SHP77 treated with DMSO at 0.1 percent for 48 hours (cell line): ENCODE data around the gene GPBAR1.

Experiments used
- DNase-seq: peaks from one replicate; lab custom pipeline; 2025; lab: John Stamatoyannopoulos, UW

GPBAR1 gene, protein sequence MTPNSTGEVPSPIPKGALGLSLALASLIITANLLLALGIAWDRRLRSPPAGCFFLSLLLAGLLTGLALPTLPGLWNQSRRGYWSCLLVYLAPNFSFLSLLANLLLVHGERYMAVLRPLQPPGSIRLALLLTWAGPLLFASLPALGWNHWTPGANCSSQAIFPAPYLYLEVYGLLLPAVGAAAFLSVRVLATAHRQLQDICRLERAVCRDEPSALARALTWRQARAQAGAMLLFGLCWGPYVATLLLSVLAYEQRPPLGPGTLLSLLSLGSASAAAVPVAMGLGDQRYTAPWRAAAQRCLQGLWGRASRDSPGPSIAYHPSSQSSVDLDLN

DNA sequence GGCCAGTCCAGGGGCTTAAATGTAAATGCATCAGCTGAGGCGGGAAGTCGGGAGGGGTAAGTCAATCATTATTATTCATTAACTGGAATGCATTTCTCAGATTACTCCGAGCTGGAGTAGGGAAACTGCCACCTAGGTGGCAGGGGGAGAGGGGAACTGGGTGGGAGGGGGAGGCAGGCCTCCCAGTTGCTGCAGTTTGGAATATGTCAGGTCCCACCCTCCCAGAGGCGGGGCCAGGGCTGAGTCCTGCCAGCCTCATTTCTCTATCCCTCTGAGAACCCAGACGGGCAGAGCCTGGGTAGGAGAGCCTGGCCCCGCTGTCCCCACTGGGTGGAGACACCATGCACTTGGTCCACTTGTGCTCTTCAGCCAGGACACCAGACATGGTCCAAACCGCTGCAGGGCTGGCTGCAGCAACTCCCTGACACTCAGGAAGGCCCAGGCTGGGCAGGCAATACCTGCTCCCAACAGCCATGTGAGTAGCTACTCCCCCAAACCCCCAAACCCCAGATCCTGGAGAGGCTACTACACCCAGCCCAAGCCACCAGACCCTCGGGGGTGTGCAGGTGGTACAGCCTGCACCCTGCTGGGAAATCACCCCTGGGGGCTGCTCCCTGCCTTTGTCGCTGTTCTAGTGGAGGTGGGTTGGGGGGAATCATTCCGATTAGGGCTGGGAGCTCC, at the start of gene GPBAR1:
Gene GPBAR1 (plus strand): TSS at position 274 of the 681 bp plus-strand sequence. CDS start 1,710 bp downstream, outside the sequence.
- no peak for DNase-seq

DNA sequence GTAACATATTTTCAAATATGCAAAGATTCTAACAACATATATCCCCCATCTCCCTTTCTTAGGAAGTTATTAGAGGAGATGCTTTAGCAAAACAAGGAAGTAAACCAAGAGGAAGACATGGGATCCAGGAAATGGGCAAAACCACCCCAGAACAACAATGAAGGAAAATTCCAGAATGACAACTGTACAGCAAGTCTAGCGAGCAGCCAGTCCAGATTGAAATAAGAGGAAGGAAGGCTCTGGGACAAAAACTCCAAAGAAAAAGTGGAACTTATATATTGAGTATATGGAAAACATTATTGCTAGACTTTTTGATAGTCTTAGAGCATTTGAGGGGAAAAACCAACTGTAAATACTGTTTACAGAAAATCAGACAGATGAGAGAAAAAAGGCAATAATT, 46.7 kb upstream of the GPBAR1 start:
- no peak for DNase-seq

DNA sequence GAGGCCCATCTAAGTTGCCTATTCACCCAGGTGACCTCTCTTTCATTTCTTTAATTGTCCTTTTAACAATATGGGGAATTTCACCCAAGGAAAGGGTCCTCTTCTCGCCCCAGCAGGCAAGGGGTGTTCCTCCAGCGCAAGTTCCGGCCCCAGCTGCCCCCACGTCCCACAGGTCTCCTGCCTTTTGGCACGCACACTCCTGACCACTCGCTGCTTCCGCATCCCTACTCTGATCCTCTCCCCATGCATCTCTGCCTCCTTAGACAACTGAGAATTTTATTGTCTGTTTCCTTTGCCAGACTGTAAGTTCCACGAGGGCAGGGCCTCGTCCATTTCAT, 44.5 kb upstream of the GPBAR1 start:
- no peak for DNase-seq

GRCh38 chr2:218216674-218217359, 44.0 kb upstream of the GPBAR1 start, which contains the start of gene ARPC2:
TSS of gene ARPC2 (plus strand) at chr2:218217189. CDS start at chr2:218217471, 282 bp downstream.
- peak; percentile 54 for DNase-seq

GRCh38 chr2:218217360-218218267, 43.2 kb upstream of the GPBAR1 start:
- DNase-seq = no peak

GRCh38 chr2:218218268-218219185, 42.3 kb upstream of the GPBAR1 start:
- DNase-seq = no peak

DNA sequence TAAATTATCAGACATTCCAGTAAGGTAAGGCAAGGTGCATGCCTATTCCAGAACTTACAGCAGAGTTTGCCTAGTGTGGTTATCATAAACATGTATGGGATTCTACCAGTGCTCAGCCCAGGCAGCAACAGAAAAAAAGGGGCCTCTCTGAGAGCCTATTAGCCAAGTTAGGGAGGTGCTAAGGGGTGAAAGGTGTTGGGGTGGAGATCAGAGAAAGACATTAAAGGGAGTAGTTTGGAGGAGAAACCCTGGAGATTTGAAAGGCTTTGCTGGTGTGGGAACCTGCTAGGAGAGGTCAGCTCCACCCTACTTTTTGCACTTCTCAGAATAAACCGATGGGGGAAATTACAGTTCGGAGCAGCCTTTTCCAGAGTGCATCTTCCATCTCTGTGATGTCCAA, 40.9 kb upstream of the GPBAR1 start:
- DNase-seq = no peak

DNA sequence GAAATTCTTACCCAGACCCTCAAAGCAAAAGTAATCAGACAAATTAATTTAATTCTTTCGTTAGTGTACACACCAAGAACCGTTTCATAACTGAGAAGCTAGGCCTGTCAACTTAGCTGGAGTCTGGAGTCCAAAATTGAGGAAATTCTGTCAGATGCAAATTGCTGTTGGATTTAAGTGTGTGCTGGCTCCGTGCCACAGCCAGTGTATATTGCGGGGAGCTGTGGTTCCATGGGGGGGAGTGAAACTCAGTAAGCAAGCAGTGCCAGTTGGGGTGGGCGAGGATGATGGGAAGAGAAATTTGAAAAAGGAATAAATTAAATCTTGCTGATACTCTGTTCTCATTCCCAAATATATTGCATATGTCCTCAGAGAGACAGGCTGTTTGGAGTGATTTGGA, 39.8 kb upstream of the GPBAR1 start:
- no peak for DNase-seq

GRCh38 chr2:218223046-218223445, 37.8 kb upstream of the GPBAR1 start:
- no peak for DNase-seq

DNA sequence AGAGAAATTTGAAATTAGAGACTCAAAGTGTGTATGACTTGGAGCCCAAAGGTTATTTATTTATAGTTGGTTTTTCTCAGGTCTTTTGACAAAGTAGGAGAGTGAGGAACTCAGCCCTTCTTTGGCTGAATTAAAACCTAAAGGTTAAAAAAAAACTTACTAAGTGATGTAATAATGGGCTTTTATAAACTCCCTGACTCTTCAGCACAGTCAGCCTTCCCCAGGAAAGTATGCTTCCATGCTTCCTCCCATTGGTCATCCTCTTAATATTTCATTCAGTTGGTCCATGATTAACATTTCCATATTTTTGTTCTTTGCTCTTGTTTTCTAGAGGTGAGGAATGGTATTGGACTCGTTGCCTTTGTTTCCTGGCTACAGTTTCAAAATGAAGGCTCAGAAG, 36.6 kb upstream of the GPBAR1 start:
- no peak for DNase-seq

GRCh38 chr2:218226903-218227302, 33.9 kb upstream of the GPBAR1 start:
- DNase-seq = no peak

GRCh38 chr2:218228366-218229090, 32.3 kb upstream of the GPBAR1 start:
- no peak for DNase-seq

DNA sequence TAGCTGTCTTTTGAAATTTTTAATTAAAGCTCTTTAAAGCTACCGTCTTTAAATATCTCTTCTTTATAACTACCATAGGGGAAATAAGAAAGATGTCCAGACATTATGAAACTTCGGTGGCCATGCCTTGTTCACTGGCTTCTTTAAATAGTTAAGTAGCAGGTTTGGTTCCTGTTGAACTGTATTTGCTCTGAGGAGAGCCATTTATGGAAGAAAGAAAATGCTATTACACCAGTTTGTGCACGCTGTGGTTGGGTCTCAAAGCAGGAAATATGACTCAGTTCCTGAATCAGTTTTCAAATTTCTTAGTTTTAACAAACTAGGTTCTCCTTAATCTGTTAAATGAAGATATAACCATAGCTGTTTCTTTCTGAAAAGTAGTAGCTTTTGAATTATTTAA, 31.6 kb upstream of the GPBAR1 start:
- no peak for DNase-seq

GRCh38 chr2:218229851-218230250, 31.0 kb upstream of the GPBAR1 start:
- DNase-seq = no peak

DNA sequence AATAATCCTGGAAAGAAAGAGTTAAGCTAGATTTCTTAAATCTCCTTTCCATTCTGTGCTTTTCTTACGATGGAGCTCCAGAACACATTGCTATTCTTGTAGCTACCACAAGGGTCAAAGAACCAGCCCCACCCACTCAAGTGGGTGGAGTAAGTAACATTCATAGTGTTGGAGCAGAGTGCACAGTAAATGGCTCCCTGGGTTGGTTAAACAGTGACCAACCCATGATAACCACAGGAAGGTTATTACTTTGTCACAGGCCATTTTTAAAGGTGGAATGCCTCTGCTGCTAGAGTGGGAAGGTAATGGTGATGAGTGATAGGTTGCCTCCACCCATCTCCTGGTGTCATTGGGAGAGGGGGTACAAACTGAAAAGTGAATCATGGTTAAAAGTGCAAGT, 29.9 kb upstream of the GPBAR1 start:
- DNase-seq = no peak

- no peak for DNase-seq
Observed at GRCh38 chr2:218233543-218233942, 27.3 kb upstream of the GPBAR1 start.

- DNase-seq = no peak
Observed at GRCh38 chr2:218234521-218234920, 26.3 kb upstream of the GPBAR1 start.

GRCh38 chr2:218235017-218235416, 25.8 kb upstream of the GPBAR1 start:
- DNase-seq = no peak

DNA sequence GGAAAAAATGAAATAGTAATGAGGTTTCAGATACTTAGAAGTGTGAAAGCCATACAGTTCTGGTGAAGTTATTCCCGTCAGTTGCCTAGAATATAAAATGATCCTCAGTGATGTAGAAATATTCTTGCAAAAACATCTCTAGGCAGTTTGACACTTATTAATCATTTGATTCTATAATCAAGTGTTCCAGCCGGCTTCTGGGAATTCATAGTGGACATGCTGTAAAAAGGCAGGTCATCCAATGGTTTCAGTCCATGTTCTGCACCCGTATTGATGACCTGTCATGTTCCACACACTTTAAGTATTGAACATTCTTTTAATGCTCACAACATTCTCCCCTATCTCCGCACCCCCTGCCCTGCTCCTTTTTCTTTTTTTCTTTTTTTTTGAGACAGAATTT, 24.0 kb upstream of the GPBAR1 start:
- DNase-seq = no peak

GRCh38 chr2:218238887-218239286, 21.9 kb upstream of the GPBAR1 start:
- no peak for DNase-seq
